Liver (tissue), 3 donors: ENCODE results near the gene ABLIM1.

ENCODE experiments used
- EGR1 ChIP-seq, 2 donors: IDR thresholded peaks; 2 replicates each; pipeline ENCODE4 v1.6.1; 2016 to 2018; ENCODE audit warnings: antibody characterized with exemption in 2 of 2, low read depth in 2 of 2
- GABPA ChIP-seq, 2 donors: IDR thresholded peaks in 1 of 2; conservative IDR thresholded peaks in 1 of 2; 2 replicates each; pipeline ENCODE4 v1.6.1; 2016; ENCODE audit warnings: antibody characterized with exemption in 2 of 2, mild to moderate bottlenecking in 1 of 2, moderate library complexity in 1 of 2
- HNF4A ChIP-seq, 2 donors: conservative IDR thresholded peaks; 2 replicates each; pipeline ENCODE4 v1.6.1; 2016; ENCODE audit warnings: antibody characterized with exemption in 2 of 2, mild to moderate bottlenecking in 2 of 2
- JUND ChIP-seq, 2 donors: IDR thresholded peaks; 2 replicates each; pipeline ENCODE4 v1.6.1; 2016; ENCODE audit warnings: antibody characterized with exemption in 2 of 2
- RAD21 ChIP-seq, 2 donors: IDR thresholded peaks; 2 replicates each; pipeline ENCODE4 v1.6.1; 2016; ENCODE audit warnings: antibody characterized with exemption in 2 of 2, mild to moderate bottlenecking in 2 of 2
- RXRA ChIP-seq, 2 donors: IDR thresholded peaks; 2 replicates each; pipeline ENCODE4 v1.6.1; 2017 to 2018; ENCODE audit warnings: antibody characterized with exemption in 2 of 2, mild to moderate bottlenecking in 1 of 2
- SP1 ChIP-seq: IDR thresholded peaks from 2 replicates; pipeline ENCODE4 v1.6.1; 2018; ENCODE audit warnings: antibody characterized with exemption, mild to moderate bottlenecking
- TAF1 ChIP-seq: conservative IDR thresholded peaks from 2 replicates; pipeline ENCODE4 v1.6.1; 2016; ENCODE audit warnings: antibody characterized with exemption, mild to moderate bottlenecking
- TF ChIP-seq, protein P1 (sequence below): fragments of 150-350 bp; IDR thresholded peaks from 2 replicates; pipeline ENCODE4 v1.5.1; 2017; ENCODE audit warnings: improper control_type of control experiment, low read depth, low read length; ENCODE audit not compliant: missing input control
- TF ChIP-seq, protein P2 (sequence below): IDR thresholded peaks from 2 replicates; pipeline ENCODE4 v1.6.1; 2016; ENCODE audit warnings: antibody characterized with exemption
- TF ChIP-seq, protein P3 (sequence below): IDR thresholded peaks from 2 replicates; pipeline ENCODE4 v1.6.1; 2016; ENCODE audit warnings: antibody characterized with exemption, mild to moderate bottlenecking
- TF ChIP-seq, protein P4 (sequence below): IDR thresholded peaks from 2 replicates; pipeline ENCODE4 v1.6.1; 2016; ENCODE audit warnings: antibody characterized with exemption
- donor health status: healthy.
- donor health status: healthy.

DNA sequence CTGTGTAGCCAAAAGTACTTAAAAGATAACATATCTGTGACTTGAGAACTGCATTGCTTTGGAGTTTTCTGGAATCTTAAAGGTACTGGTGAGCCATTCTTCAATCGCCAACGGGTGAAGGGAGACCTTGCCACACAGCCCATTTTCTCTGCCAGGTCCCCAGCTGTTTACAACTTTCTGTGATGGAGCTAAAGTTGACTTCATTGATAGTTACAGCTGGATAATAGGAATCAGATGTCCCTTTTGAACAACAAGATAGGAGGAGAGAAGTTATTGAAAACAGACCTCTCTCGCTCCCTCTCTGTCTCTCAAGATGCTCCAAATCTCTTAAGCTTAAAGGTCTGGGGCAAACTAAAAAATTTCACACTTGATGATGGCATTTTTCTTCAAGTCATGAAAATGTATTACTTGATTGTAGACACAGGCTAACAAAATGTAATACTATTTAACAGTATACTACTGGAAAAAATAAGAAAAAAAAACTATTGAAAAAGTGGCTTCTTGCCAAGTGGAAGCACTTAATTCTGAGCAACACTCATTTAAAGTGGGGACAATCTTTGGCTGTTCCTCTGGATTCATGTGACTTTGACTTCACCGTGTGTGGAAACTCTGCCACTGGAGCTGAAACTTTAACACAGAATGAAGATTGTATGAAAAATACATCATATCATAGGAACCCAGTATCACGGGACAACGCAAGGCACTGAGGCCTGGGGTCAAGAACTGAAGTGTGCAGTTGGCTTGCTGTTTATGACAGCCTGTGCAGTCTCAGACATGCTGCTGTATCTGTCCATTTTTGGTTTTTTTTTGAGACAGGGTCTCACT lies 175.4 kb downstream of the ABLIM1 start:
- TF ChIP-seq, protein P1, sequence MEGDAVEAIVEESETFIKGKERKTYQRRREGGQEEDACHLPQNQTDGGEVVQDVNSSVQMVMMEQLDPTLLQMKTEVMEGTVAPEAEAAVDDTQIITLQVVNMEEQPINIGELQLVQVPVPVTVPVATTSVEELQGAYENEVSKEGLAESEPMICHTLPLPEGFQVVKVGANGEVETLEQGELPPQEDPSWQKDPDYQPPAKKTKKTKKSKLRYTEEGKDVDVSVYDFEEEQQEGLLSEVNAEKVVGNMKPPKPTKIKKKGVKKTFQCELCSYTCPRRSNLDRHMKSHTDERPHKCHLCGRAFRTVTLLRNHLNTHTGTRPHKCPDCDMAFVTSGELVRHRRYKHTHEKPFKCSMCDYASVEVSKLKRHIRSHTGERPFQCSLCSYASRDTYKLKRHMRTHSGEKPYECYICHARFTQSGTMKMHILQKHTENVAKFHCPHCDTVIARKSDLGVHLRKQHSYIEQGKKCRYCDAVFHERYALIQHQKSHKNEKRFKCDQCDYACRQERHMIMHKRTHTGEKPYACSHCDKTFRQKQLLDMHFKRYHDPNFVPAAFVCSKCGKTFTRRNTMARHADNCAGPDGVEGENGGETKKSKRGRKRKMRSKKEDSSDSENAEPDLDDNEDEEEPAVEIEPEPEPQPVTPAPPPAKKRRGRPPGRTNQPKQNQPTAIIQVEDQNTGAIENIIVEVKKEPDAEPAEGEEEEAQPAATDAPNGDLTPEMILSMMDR: no peak
- no peak for TF ChIP-seq GABPA (IDR thresholded peaks at IDR 0.05 in 1 of 2, conservative IDR thresholded peaks at IDR 0.05 in 1 of 2)
- TF ChIP-seq, protein P2, sequence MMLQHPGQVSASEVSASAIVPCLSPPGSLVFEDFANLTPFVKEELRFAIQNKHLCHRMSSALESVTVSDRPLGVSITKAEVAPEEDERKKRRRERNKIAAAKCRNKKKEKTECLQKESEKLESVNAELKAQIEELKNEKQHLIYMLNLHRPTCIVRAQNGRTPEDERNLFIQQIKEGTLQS: no peak
- TF ChIP-seq, protein P3, sequence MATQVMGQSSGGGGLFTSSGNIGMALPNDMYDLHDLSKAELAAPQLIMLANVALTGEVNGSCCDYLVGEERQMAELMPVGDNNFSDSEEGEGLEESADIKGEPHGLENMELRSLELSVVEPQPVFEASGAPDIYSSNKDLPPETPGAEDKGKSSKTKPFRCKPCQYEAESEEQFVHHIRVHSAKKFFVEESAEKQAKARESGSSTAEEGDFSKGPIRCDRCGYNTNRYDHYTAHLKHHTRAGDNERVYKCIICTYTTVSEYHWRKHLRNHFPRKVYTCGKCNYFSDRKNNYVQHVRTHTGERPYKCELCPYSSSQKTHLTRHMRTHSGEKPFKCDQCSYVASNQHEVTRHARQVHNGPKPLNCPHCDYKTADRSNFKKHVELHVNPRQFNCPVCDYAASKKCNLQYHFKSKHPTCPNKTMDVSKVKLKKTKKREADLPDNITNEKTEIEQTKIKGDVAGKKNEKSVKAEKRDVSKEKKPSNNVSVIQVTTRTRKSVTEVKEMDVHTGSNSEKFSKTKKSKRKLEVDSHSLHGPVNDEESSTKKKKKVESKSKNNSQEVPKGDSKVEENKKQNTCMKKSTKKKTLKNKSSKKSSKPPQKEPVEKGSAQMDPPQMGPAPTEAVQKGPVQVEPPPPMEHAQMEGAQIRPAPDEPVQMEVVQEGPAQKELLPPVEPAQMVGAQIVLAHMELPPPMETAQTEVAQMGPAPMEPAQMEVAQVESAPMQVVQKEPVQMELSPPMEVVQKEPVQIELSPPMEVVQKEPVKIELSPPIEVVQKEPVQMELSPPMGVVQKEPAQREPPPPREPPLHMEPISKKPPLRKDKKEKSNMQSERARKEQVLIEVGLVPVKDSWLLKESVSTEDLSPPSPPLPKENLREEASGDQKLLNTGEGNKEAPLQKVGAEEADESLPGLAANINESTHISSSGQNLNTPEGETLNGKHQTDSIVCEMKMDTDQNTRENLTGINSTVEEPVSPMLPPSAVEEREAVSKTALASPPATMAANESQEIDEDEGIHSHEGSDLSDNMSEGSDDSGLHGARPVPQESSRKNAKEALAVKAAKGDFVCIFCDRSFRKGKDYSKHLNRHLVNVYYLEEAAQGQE: no peak
- no peak for TF ChIP-seq JUND (IDR thresholded peaks at IDR 0.05)
- no peak for TF ChIP-seq SP1
- TF ChIP-seq HNF4A (conservative IDR thresholded peaks at IDR 0.05): no peak
- no peak for TF ChIP-seq RAD21 (IDR thresholded peaks at IDR 0.05)
- no peak for TF ChIP-seq TAF1
- no peak for TF ChIP-seq RXRA (IDR thresholded peaks at IDR 0.05)
- TF ChIP-seq EGR1 (IDR thresholded peaks at IDR 0.05; ENCODE audit: low read depth in 2 of 2): no peak
- TF ChIP-seq, protein P4, sequence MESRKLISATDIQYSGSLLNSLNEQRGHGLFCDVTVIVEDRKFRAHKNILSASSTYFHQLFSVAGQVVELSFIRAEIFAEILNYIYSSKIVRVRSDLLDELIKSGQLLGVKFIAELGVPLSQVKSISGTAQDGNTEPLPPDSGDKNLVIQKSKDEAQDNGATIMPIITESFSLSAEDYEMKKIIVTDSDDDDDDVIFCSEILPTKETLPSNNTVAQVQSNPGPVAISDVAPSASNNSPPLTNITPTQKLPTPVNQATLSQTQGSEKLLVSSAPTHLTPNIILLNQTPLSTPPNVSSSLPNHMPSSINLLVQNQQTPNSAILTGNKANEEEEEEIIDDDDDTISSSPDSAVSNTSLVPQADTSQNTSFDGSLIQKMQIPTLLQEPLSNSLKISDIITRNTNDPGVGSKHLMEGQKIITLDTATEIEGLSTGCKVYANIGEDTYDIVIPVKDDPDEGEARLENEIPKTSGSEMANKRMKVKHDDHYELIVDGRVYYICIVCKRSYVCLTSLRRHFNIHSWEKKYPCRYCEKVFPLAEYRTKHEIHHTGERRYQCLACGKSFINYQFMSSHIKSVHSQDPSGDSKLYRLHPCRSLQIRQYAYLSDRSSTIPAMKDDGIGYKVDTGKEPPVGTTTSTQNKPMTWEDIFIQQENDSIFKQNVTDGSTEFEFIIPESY: no peak
